ENCODE results near the gene ZNF836.
"Not testable (repeated sequence)": the region's sequence is repeated elsewhere in the genome, so short reads cannot be mapped to it uniquely, and the experiment has no call there.

The ZNF836 gene

DNA sequence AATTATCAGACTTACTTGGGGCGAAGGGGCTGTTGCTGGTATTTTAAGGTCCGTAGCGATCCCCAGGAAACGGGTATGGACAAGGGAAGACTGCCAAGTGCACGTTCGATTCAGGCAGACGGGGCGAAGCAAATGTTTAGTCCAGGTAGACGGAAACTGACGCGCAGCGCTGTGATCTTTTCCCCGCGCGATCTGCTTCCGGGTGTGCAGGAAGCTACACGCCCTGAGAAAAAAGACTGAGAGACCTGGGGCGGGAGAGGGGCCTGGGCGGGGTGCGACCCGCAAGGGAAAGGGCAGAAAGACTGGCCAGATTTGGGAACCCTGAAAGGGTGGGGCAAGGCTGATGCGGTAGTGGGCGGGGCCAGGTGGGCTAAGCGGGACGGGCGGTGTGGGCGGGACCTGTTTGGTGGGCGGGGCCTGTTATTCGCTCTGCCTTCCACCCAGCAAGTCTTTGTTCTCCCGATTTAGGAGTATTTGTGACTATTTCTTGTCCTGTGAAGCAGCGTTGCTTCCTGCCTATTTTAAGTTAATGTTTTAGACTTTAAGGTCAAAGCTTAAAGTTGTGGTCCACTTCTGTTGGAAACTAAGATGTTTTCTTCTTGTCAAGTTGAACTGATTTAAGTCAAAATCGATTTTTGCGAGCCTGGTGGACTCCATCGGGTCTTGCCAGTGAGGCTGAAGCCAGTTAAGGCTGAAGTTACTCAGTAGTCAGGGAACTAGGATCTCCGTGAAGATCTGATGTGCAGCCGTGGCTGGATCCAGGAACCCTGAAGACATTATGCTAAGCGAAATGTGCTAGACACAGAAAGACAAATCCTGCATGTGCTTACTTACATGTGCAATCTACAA is at the start of gene ZNF836:
TSS of gene ZNF836 (minus strand) at position 301 of the 849 bp plus-strand sequence. CDS start 3,549 bp downstream, outside the sequence.
- peak; percentile 79 for DNase-seq

DNA sequence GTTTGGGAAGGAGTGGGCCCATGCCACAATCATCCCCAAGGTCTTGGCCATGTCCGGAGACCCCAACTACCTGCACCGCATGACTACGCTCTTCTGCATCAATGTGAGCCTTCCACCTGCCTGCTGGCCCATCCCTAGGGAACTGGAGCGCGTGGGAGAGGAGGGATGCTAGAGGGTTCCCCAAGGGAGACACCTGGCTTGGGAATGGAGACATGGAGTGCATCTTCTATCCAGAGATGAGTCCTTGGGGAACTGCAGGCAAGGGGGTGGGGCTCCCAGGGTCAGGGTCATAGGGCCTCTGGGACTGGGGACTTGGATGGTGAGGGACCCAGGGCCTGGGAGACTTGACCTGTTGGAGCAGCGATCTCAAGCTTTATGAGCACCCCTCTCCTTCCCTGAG is 49.6 kb upstream of the ZNF836 start:
- no peak for DNase-seq

DNA sequence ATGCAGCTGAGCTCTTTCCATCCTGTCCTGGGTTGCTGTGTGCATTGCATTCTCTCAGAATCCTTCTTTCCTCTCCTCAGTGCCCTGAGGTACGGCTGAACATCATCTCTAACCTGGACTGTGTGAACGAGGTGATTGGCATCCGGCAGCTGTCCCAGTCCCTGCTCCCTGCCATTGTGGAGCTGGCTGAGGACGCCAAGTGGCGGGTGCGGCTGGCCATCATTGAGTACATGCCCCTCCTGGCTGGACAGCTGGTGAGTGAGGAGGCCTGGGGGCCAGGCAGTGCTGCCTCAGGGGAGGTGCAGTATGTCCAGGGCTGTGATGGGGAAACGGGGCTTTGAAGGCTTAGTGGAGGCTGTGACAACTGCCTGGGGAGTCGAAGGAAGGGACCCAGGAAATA is 48.2 kb upstream of the ZNF836 start:
- no peak for DNase-seq

DNA sequence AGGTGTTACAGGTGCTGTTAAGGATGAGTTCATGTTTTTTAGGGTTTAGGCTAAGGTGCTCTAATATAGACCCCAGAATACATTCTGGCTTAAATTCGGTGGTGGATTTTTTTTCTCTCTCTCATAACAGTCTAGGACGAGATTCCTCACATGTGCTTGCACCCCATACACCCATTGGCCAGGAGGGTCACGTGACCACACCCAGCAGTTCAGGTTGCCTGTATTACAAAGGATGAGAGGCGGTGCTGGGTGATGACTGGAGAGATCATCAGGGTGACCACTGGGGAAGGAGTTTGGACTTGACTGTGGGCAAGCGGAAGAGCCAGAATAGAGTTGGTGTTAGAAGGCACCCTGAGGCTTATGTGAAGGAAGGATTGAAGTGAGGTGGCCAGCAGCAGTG is 46.2 kb upstream of the ZNF836 start:
- no peak for DNase-seq

DNA sequence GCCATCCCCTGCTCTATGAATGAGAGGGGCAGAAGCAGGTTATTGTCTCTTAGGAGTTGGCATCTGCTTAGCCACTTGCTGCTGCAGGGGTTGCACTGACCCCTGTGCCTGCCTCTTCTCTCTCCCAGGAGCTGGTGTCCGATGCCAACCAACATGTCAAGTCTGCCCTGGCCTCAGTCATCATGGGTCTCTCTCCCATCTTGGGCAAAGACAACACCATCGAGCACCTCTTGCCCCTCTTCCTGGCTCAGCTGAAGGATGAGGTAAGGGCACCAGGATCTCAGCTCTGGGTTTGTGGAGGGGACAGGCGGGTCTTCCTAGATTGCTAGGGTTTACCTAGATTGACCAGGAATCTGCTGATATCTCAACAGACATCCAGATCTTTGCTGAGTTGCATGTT is 45.0 kb upstream of the ZNF836 start:
- DNase-seq = no peak

DNA sequence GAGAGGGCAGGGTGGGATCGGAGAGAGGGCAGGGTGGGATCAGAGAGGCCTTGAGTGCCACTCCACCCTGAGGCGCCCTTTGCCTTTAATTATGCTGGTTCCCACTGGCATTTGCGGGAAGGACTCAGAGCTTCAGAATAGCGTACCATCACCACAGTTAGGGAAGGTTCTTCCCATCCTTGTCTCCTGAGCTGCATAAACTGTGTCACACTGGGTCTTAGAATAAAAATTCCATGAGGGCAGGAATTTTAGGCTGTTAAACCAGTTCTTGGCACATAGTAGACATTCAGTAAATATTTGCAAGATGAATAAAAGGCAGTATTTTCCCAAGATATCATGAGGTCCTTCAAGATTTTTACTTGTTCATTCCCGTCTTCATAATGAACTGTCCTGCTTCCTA is 42.8 kb upstream of the ZNF836 start:
- DNase-seq = no peak

DNA sequence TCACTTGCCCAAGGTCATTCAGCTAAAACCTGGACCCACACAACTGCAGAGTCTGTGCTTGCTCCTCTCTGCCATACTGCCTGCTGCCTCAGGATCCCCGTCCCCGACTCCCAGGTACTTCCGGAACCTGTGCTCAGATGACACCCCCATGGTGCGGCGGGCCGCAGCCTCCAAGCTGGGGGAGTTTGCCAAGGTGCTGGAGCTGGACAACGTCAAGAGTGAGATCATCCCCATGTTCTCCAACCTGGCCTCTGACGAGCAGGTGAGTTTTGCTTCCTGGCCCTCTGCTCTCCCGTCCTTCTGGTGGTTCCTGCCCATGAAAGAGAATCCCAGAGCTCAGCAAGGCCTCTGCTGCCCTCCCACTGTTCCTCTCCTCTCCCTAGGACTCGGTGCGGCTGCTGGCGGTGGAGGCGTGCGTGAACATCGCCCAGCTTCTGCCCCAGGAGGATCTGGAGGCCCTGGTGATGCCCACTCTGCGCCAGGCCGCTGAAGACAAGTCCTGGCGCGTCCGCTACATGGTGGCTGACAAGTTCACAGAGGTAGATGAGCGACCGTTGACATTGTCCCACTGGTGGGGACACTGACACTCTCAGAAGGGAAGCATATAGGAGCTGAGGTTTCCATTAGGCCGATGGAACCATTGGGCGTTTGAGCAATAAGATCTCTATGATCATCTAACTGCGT is 41.3 kb upstream of the ZNF836 start:
- DNase-seq = no peak

DNA sequence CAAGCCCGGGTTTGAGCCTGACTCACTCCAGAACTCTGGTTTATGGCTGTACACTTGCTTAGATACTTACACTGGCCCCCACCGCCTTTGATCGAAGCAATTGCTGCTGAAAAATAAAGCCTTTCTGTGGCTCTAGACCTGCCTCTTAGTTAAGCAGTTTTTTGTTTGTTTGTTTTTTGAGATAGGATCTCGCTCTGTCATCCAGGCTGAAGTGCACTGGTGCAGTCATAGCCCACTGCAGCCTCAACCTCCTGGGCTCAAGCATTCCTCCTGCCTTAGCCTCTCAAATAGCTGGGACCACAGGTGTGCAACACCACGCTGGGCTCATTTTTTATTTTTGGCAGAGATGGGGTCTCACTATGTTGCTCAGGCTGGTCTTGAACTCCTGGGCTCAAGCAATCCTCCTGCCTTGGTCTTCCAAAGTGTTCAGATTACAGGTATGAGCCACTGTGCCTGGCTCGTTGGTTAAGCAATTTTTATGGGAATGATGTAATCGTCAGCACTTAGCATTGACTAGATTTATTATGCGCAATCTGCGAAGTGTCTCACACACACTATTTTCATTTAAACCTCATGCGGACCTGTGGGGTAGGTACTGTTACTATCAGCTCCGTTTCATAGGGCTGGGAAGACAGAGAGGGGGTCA is 40.6 kb upstream of the ZNF836 start:
- DNase-seq = no peak

DNA sequence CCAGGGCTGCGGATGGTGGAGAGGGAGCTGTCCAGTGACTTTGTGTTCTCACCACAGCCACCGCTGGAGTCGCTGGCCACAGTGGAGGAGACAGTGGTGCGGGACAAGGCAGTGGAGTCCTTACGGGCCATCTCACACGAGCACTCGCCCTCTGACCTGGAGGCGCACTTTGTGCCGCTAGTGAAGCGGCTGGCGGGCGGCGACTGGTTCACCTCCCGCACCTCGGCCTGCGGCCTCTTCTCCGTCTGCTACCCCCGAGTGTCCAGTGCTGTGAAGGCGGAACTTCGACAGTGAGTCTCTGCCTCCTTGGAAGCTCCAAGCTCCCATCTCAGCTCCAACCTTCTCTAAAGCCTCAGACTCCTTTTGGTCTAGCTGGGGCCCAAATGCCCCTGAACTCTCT is 39.8 kb upstream of the ZNF836 start:
- no peak for DNase-seq

DNA sequence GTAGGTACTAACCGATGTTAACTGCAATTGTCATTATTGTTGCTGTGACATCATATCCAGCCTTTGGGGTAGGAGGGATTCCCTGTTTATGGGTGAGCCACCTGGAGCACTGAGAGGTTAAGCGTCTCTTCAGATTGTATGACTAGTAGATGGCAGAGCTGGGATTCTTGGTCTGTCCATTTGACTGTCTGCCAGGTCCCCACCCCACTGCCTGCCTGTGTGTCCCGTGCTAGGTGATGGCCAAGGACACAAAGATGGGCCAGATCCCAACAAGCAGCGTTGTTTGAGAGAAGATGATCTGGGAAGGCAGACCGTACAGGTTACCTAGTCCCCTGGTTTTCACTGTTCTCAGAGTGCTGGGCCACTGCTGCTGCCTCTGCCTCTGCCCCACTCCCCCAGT is 35.1 kb upstream of the ZNF836 start:
- no peak for DNase-seq

DNA sequence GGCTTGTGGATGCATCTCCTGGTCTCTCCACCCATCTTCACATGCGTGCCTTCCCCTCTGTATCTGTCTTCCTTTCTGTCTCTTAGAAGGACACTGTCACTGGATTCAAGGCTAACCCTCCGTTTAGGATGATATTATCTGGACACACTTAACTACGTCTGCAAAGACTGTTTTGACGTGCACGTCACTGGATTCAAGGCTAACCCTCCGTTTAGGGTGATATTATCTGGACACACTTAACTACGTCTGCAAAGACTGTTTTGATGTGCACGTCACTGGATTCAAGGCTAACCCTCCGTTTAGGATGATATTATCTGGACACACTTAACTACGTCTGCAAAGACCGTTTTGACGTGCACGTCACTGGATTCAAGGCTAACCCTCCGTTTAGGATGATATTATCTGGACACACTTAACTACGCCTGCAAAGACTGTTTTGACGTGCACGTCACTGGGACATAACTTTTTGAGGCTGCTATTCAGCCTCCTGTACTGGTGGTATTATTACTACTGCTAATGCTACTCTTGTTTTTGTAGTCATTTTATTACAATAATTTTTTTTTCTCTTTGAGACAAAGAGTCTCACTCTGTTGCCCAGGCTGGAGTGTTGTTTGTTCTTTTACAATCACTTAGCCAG is 29.5 kb upstream of the ZNF836 start:
- DNase-seq = not testable (repeated sequence)

DNA sequence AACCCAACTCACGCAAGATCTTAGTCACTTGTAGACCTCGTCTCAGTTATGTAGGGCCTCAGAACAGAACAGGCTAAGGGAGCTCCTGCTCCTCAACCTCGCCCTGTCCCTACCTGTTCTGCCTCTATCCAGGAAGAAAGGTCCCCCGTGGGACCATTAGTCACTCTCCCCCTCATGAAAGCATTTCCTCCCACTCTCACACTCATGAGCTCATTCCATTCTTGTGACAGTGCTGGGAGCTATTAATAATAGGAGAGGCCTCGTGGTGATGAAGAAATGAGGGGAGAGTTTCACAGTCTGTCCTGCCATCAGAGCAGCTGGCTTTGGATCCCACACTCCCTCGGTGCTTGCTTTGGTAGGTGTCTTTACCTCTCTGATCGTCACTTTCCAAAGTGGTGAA is 28.6 kb upstream of the ZNF836 start:
- DNase-seq = no peak

DNA sequence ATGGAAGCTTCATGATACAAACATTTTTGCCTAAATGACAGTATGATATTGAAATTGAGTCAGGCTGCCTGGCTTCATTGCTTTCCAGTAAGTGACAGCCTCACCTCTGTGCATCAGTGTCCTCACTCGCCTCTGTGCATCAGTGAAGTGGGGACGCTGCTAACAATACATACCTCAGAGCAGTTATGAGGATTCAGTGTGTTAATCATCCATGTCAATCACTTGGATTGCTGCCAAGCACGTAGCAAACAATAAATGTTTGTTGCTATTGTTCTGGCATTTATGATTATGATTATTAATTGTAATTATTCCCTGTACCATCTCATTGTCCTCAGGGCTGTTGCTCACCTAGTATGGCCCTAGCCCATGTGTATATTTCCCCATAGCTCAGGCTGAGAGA is 27.3 kb upstream of the ZNF836 start:
- no peak for DNase-seq

DNA sequence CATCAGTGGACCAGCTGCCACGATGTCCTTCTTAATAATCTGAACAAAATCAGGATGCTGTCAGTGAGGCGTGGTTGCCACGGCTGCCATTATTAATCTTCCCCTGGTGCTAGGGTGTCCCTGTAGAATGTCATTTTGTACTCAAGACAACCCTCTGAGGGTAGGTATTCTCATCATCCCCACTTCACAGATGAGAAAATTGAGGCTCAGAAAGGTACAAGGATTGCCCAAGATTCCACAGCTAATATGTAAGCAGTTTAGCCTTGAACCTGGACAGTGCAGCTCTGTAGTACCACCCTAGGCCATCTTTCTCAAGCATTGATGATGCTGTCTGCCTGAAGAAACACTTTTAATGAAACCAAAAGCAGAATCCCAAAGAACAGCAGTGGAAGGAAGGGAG is 26.5 kb upstream of the ZNF836 start:
- DNase-seq = no peak

DNA sequence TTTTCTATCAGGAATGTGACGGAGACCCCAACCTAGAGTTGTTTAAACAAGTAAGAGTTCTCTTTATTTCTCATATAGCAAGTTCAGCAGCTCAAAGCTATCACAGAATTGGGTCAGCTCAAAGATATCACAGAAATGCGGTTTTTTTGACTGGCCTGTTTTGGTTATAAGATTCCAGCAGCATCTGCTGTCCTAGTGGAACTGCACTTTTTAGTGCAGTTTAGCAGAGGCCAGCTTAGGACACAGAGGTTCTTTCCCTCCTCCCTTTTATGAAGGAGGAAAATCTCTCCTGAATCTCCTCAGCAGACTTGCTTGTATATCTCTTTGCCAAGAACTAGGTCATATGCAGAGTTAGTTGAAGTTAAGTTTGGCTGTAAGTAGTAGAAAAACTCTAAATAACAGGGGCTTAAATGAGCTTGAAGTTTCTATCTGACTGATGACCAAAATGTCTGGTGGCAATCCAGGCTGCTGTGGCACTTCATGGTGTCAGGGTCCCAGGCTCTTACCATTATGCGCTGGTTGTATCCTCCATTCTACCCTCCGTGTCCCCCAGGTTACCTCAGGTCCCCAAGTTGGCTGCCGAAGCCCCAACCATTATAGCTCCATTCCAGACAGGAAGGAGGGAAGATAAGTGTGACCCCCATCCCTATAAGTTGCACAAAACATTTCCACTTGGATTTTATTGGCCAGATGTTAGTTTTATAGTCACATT is 25.0 kb upstream of the ZNF836 start:
- no peak for DNase-seq

DNA sequence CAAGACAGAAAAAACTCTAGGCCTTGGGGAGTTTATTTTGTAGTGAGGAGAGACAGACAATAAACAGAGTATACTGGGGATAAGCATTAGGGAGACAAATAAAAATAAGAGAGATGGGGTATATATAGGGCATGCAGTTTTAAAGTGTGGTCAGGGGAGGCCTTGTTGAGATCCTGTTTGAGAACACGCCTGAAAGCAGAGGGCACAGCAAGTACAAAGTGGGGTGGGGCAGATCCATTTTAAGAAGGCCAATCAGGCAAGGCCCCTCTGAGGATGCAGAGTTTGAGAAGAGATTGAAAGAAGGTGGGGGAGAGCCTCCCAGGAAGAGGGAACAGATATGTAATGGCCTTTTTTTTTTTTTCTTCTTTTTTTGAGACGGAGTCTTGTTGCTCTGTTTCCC is 20.5 kb upstream of the ZNF836 start:
- DNase-seq = no peak

DNA sequence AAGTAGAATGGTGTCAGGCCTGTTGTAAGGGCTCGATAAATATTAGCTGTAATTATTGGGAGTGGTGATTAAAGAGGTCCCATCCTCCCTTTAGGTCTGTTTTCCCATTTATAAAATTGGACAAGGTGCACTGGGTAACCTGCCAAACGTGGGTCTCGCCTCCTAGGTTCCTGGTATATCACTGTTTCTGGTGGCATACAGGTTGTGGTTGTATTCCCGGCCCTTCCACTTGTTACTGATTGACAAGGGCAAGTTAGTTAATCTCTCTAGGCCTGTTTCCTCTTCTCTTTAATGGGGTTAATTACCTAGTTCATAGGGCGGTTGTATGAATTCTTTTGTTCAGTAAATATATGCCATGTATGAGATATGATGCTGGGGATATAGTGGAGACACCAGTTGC is 20.0 kb upstream of the ZNF836 start:
- no peak for DNase-seq

DNA sequence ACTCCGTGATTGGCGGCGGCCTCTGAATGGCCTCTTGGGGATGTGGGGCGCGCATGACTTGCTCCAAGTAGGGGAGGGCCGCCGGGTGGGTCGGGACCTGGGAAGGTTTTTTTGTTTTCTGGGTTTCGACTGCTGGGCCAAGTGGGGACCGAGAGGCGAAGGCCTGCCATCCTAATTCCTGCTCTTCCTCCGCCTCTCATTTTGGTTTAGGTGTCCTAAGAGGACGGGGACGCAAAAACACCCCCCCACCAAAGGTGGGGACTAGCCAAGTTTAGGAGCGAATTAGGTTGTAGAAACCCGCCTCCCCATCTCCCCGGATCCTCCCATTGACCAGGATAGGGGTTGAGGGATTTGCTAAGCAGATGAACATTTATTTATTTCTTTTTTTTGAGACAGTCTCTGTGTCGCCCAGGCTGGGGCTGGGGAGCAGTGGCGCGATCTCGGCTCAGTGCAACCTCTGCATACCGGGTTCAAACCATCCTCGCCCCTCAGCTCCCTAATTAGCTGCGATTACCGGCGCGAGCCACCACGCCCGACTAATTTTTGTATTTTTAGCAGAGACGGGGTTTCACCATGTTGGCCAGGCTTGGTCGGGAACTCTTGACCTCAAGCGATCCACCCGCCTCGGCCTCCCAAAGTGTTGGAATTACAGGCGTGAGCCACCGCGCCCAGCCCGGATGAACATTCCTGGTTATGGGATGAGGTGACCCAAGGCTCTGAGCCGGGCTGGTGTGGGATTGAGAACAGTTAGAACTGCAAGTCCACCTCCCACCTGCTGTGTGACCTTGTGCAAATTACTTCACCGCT is 19.3 kb upstream of the ZNF836 start:
- DNase-seq = no peak

DNA sequence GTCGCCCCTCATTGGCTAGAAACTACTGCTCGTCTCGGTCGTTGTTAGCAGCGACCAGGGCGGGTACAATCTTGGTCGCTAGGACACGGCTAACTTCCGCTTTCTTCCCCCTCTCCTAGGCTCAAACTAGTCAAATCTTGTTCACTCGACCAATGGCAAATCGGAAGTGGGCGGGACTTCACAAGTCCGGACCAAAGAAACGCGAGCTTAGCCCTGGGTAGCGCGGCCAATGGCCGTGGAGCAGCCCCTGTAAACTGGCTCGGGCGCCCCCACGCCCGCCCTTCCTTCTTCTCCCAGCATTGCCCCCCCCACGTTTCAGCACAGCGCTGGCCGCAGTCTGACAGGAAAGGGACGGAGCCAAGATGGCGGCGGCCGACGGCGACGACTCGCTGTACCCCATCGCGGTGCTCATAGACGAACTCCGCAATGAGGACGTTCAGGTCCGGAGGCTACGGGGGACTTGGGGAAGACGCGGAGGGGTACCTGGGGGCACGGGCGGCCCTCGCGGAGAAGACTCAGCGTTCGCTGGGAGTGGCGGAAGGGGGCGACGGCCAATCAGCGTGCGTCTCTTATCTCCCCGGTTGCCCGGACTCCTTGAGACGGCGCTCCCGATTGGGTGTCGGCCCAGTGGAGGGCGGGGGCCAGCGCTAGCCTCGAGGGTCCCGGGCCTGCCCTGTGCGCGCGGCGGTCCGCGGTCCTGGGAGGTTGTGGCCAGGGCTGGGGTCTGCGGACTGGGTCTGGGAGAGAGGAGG is 18.5 kb upstream of the ZNF836 start, which contains the start of gene PPP2R1A:
TSS of gene PPP2R1A (plus strand) at position 318 of the 752 bp plus-strand sequence. CDS start at position 363, 45 bp downstream.
- peak; percentile 99 for DNase-seq

DNA sequence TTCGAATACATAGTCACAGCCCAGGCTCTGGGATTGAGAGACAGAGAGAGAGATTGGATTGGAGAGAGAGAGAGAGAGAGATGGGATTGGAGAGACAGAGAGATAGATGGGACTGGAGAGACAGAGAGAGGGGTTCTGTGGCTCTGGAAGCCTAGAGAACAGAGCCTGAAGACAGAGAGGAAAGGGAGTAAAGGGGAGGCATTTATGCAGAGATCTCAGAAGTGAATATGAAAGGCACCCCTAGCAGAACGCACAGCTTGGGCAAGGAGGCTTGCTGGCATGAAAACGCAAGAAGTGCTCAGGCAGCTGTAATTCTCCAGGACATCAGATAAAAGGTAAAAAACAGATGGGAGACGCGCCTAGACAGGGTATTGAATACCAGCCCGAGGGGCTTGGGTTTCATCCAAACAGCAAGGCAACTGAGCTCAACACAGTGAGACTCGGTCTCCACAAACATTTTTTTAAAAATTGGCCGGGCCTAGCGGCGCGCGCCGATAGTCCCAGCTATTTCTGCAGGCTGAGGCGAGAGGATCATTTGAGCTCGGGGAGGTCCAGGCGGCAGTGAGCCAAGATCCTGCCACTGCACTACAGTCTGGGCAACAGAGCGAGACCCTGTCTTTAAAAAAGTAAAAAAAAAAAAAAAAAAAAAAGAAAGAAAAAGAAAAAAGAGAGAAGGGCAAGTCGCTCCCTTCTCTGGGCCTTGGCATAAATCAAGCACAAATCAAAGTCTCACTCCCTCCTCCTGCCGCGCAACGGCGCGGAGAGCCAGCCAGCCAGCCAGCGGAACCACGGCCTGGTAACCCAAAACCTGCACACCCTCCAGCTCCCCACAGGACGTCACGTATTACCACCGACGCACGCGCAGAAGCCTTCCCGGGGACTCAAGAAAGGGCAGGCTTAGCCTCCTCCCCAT is 17.7 kb upstream of the ZNF836 start:
- no peak for DNase-seq
